GM18505 (cell line): ENCODE measurements around the gene MYLK4.
"Not testable (repeated sequence)": the region's sequence is repeated elsewhere in the genome, so short reads cannot be mapped to it uniquely, and the experiment has no call there.

Experiments
- ATAC-seq: cut with Tn5 transposase; IDR thresholded peaks from one replicate; pipeline ENCODE4 v1.9.1; 2021; ENCODE audit not compliant: unreplicated experiment
- POLR2A ChIP-seq: IDR thresholded peaks from 4 replicates; pipeline ENCODE4 v1.6.1; 2011; ENCODE audit warnings: borderline replicate concordance; ENCODE audit not compliant: insufficient read depth, insufficient read length; ENCODE audit errors: extremely low read depth

Gene MYLK4

GRCh38 chr6:2768696-2769095 is 18.0 kb upstream of the MYLK4 start:
- TF ChIP-seq POLR2A, result no peak
- no peak for ATAC-seq

GRCh38 chr6:2767657-2768524 is 17.2 kb upstream of the MYLK4 start:
- no peak for ATAC-seq
- no peak for TF ChIP-seq POLR2A

- TF ChIP-seq POLR2A, result no peak
- ATAC-seq, result no peak
These were observed 16.3 kb upstream of the MYLK4 start for GRCh38 chr6:2766767-2767656.

- TF ChIP-seq POLR2A, result no peak
- ATAC-seq, result peak; percentile 23
These were observed 15.4 kb upstream of the MYLK4 start for GRCh38 chr6:2765896-2766766.

GRCh38 chr6:2765166-2765895 is 14.6 kb upstream of the MYLK4 start, which contains the start of gene WRNIP1:
TSS of gene WRNIP1 (plus strand) at chr6:2765393. CDS start at chr6:2765623, 230 bp downstream.
- peak; percentile 38 for TF ChIP-seq POLR2A
- peak; percentile 83 for ATAC-seq

- TF ChIP-seq POLR2A, result peak; percentile 80
- peak; percentile 50 for ATAC-seq
These were observed 14.0 kb upstream of the MYLK4 start for GRCh38 chr6:2764610-2765165.

GRCh38 chr6:2763876-2764540 is 13.3 kb upstream of the MYLK4 start:
- ATAC-seq, result no peak
- no peak for TF ChIP-seq POLR2A

- no peak for TF ChIP-seq POLR2A
- ATAC-seq, result no peak
These were observed 12.7 kb upstream of the MYLK4 start for GRCh38 chr6:2763345-2763841.

GRCh38 chr6:2762868-2763267 is 12.1 kb upstream of the MYLK4 start:
- not testable (repeated sequence) for ATAC-seq

GRCh38 chr6:2760882-2761842 is 10.4 kb upstream of the MYLK4 start:
- no peak for TF ChIP-seq POLR2A
- no peak for ATAC-seq
